Endometrial microvascular endothelial cells (primary cell): Measurements from ENCODE around the gene ICE2. TPM values are rescaled to one million over a fixed set of nuclear protein-coding genes. Genes with fewer than 3 reads are reported as not detected.

ENCODE experiments used
- in situ Hi-C: cut with HindIII; loops from 2 replicates; pipeline ENCODE4 v1.10.0; 2017; ENCODE audit warnings: low sequenced_read_pairs, low pct_unique_long_range_greater_than_20kb; ENCODE audit errors: inconsistent ontology term
- total RNA-seq: library from RNA; depleted of rRNA; stranded (reverse); fragments of >200 nt; gene quantifications from one replicate; pipeline ENCODE4 v1.2.3, GENCODE V29; 2015; ENCODE audit errors: inconsistent ontology term

ICE2 gene
- total RNA-seq, 1 donor from 2014 or later = 23.0 TPM

GRCh38 chr15:60396560-60396957, 82.4 kb downstream of the ICE2 start:
- in situ Hi-C loops = no loop called here

- in situ Hi-C loops = no loop called here
These were observed 82.8 kb downstream of the ICE2 start for GRCh38 chr15:60396100-60396499.

GRCh38 chr15:60395276-60396011, 83.5 kb downstream of the ICE2 start:
- in situ Hi-C loops = no loop called here

GRCh38 chr15:60394689-60395097, 84.2 kb downstream of the ICE2 start:
- in situ Hi-C loops = no loop called here

GRCh38 chr15:60392986-60393790, 85.8 kb downstream of the ICE2 start:
- in situ Hi-C loops = no loop called here

- in situ Hi-C loops = no loop called here
These were observed 86.3 kb downstream of the ICE2 start for GRCh38 chr15:60392601-60392985.

GRCh38 chr15:60391722-60392315, 87.1 kb downstream of the ICE2 start:
- in situ Hi-C loops = no loop called here

GRCh38 chr15:60390871-60391501, 88.0 kb downstream of the ICE2 start:
- in situ Hi-C loops = no loop called here

- in situ Hi-C loops = no loop called here
These were observed 88.7 kb downstream of the ICE2 start for GRCh38 chr15:60390231-60390630.

GRCh38 chr15:60389261-60390077, 89.5 kb downstream of the ICE2 start:
- in situ Hi-C loops = no loop called here

GRCh38 chr15:60387321-60387720, 91.6 kb downstream of the ICE2 start:
- in situ Hi-C loops = no loop called here

- in situ Hi-C loops = no loop called here
These were observed 92.3 kb downstream of the ICE2 start for GRCh38 chr15:60386615-60387014.

GRCh38 chr15:60385620-60386552, 93.1 kb downstream of the ICE2 start:
- in situ Hi-C loops = no loop called here

GRCh38 chr15:60384526-60385126, 94.3 kb downstream of the ICE2 start:
- in situ Hi-C loops = no loop called here

- in situ Hi-C loops = no loop called here
These were observed 94.9 kb downstream of the ICE2 start for GRCh38 chr15:60384053-60384452.

- in situ Hi-C loops = no loop called here
These were observed 95.9 kb downstream of the ICE2 start for GRCh38 chr15:60382773-60383674.
